Calu3 (cell line): ENCODE measurements around the gene FAM177A1. TPM values are rescaled to one million over a fixed set of nuclear protein-coding genes. Genes with fewer than 3 reads are reported as not detected.

Experiments used
- BruUV-seq: library from RNA; stranded (reverse); fragments of 400-500 nt; replicated peaks from 2 replicates; lab custom pipeline; 2021; lab: Mats Ljungman, UMichigan
- CTCF ChIA-PET: fragments of 300-600 bp; sonication (Branson Sonifier 250); formaldehyde crosslinking; loops from one replicate; lab custom pipeline; 2022; ENCODE audit warnings: antibody characterized with exemption; lab: Charles Lee
- DNase-seq: peaks from one replicate; pipeline ENCODE4 v3.0.0; 2022
- H3K27ac Mint-ChIP-seq: one replicate; pipeline ENCODE4 v1.8.0; 2022; ENCODE audit warnings: mixed read lengths; ENCODE audit not compliant: unreplicated experiment
- H3K27me3 Mint-ChIP-seq: one replicate; pipeline ENCODE4 v1.8.0; 2022; ENCODE audit warnings: mixed read lengths; ENCODE audit not compliant: unreplicated experiment
- H3K36me3 Mint-ChIP-seq: one replicate; pipeline ENCODE4 v1.8.0; 2022; ENCODE audit warnings: mild to moderate bottlenecking, moderate library complexity, mixed read lengths; ENCODE audit not compliant: insufficient read depth, unreplicated experiment
- H3K4me1 Mint-ChIP-seq: one replicate; pipeline ENCODE4 v1.8.0; 2022; ENCODE audit warnings: mild to moderate bottlenecking, low read depth, mixed read lengths; ENCODE audit not compliant: unreplicated experiment
- H3K4me3 Mint-ChIP-seq: one replicate; pipeline ENCODE4 v1.8.0; 2022; ENCODE audit warnings: mild to moderate bottlenecking, low read depth, moderate library complexity, mixed read lengths; ENCODE audit not compliant: unreplicated experiment
- H3K9me3 Mint-ChIP-seq: one replicate; pipeline ENCODE4 v1.8.0; 2022; ENCODE audit warnings: low read depth, mixed read lengths; ENCODE audit not compliant: unreplicated experiment
- CTCF ChIP-seq: fragments of 200-600 bp; IDR thresholded peaks from one replicate; pipeline ENCODE4 v1.8.0; 2022; ENCODE audit warnings: antibody characterized with exemption; ENCODE audit not compliant: unreplicated experiment
- intact Hi-C: fragments of 100-400 bp; cut with micrococcal nuclease; formaldehyde crosslinking; loops from one replicate; pipeline ENCODE4 v1.10.0; 2022; ENCODE audit not compliant: unreplicated experiment
- total RNA-seq: library from RNA; stranded (reverse); gene quantifications from 2 replicates; pipeline ENCODE4 v1.2.3, GENCODE V29; 2022

The FAM177A1 gene
- total RNA-seq, 1 experiment from 2014 or later: 48.4 TPM

- no TSS peak for BruUV-seq
- no peak overlapping the region for H3K4me3 Mint-ChIP-seq
Measured at GRCh38 chr14:35068238-35069012, 22.4 kb downstream of the FAM177A1 start.

DNA sequence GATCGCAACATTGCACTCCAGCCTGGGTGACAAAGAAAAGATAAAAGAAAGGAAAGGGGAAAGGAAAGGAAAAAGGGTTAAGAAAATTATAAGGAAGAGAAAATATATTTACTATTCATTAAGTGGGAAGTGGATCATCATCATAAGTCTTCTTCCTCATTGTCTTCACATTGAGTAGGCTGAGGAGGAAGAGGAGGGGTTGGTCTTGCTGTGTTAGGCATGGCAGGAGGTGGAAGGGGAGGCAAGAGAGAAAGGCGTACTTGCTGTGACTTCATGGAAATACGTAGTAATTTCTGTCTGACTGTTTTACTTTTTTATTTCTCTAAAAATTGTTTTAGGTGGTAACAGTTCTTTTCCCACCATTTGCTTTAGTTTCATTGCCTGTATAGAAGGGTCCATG, 26.2 kb downstream of the FAM177A1 start:
- intact Hi-C loops: no loop called here
- Mint-ChIP-seq H3K4me1 (no peaks in the 10 kb centered on the region), H3K36me3 (peaks cover 8% of the 10 kb centered on the region), H3K27me3 (no peaks in the 10 kb centered on the region), H3K27ac (no peak overlapping the region), H3K4me3 (no peak overlapping the region), H3K9me3 (no peaks in the 10 kb centered on the region)
- CTCF ChIA-PET: no interaction called here
- no peak for TF ChIP-seq CTCF
- no TSS peak for BruUV-seq
- no peak for DNase-seq

More at GRCh38 chr14:35068238-35069012, 22.4 kb downstream of the FAM177A1 start:
- H3K9me3 Mint-ChIP-seq: no peaks in the 10 kb centered on the region
- CTCF ChIA-PET: no interaction called here
- H3K36me3 Mint-ChIP-seq: peaks cover 8% of the 10 kb centered on the region
- H3K27ac Mint-ChIP-seq: no peak overlapping the region
- no peak for DNase-seq
- no peaks in the 10 kb centered on the region for H3K4me1 Mint-ChIP-seq
- H3K27me3 Mint-ChIP-seq: no peaks in the 10 kb centered on the region
- intact Hi-C loops: no loop called here
- TF ChIP-seq CTCF: no peak

DNA sequence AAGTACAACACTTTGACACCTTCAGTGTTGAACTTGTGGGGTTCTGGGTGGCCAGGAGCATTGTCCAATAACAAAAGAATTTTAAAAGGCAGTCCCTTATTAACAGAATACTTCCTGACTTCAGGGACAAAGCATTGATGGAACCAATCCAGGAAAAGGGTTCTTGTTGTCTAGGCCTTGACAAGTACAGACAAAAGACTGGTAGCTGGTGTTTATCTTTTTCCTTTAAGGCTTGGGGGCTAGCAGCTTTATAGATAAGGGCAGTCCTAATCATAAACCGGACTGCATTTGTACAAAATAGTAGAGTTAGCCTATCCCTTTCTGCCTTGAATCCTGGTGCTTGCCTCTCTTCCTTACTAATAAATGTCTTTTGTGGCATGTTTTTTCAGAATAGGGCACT, 27.4 kb downstream of the FAM177A1 start:
- H3K27me3 Mint-ChIP-seq: no peaks in the 10 kb centered on the region
- H3K4me3 Mint-ChIP-seq: no peak overlapping the region
- TF ChIP-seq CTCF: no peak
- peaks cover 7% of the 10 kb centered on the region for H3K36me3 Mint-ChIP-seq
- H3K4me1 Mint-ChIP-seq: no peaks in the 10 kb centered on the region
- DNase-seq: no peak
- BruUV-seq: no TSS peak
- CTCF ChIA-PET: no interaction called here
- intact Hi-C loops: no loop called here
- H3K27ac Mint-ChIP-seq: no peak overlapping the region
- no peaks in the 10 kb centered on the region for H3K9me3 Mint-ChIP-seq

GRCh38 chr14:35078082-35078481, 32.0 kb downstream of the FAM177A1 start:
- no peaks in the 10 kb centered on the region for H3K36me3 Mint-ChIP-seq
- H3K27ac Mint-ChIP-seq: no peak overlapping the region
- H3K4me1 Mint-ChIP-seq: no peaks in the 10 kb centered on the region
- no TSS peak for BruUV-seq
- CTCF ChIA-PET: no interaction called here
- DNase-seq: no peak
- no peaks in the 10 kb centered on the region for H3K9me3 Mint-ChIP-seq
- no peak overlapping the region for H3K4me3 Mint-ChIP-seq
- intact Hi-C loops: no loop called here
- H3K27me3 Mint-ChIP-seq: no peaks in the 10 kb centered on the region
- TF ChIP-seq CTCF: no peak
